GM21737 (cell line): ENCODE results near the gene XAGE1B.
"Not testable (repeated sequence)": the region's sequence is repeated elsewhere in the genome, so short reads cannot be mapped to it uniquely, and the experiment has no call there.

Source experiments
- ATAC-seq: cut with Tn5 transposase; IDR thresholded peaks from one replicate; pipeline ENCODE4 v1.9.1; 2021; ENCODE audit warnings: mild to moderate bottlenecking, moderate library complexity; ENCODE audit not compliant: unreplicated experiment

The XAGE1B gene

GRCh38 chrX:52516987-52517325, at the start of gene XAGE1B:
Gene XAGE1B, minus strand, starts transcription at chrX:52517063. Its CDS starts 1,536 bp downstream, at chrX:52515527.
- ATAC-seq, result not testable (repeated sequence)

DNA sequence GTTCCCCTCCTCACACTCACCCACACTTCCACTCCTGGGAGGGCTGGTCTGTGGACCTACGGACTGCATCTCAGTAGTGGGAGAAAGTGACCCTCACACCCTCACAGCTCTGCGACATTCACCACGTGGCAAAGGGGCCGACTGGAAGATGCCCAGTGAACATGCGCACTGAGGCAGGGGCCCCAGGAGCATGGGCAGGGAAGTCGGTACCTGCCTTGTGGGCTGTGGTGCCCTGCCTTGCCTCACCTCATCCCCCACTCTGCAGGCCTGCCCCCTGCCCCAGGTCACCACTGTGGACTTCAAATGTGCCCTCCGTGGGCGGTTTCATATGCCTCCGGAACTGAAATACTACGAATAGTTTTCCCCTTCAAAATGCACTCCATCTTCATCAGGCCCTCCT, 46.2 kb upstream of the XAGE1B start:
- ATAC-seq, result no peak

DNA sequence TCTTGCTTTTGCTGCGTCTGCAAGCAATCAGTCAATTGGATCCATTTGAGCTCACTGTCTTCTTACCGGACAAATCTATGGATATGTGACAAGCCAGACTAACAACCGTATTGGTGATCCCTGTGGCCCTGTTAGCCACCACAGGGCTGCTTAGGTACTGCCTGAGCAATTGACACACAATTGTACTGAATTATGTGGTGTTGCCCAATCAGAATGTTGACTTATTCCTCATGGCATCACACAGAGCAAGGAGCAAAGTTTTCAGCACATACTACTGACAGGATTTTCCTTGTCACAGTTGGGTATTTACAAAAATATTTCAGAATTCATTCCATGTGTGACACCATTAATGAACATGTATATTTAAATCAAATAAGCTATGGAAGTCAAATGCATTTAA, 41.3 kb upstream of the XAGE1B start:
- no peak for ATAC-seq

- no peak for ATAC-seq
Measured at GRCh38 chrX:52556741-52557140, 39.9 kb upstream of the XAGE1B start.

DNA sequence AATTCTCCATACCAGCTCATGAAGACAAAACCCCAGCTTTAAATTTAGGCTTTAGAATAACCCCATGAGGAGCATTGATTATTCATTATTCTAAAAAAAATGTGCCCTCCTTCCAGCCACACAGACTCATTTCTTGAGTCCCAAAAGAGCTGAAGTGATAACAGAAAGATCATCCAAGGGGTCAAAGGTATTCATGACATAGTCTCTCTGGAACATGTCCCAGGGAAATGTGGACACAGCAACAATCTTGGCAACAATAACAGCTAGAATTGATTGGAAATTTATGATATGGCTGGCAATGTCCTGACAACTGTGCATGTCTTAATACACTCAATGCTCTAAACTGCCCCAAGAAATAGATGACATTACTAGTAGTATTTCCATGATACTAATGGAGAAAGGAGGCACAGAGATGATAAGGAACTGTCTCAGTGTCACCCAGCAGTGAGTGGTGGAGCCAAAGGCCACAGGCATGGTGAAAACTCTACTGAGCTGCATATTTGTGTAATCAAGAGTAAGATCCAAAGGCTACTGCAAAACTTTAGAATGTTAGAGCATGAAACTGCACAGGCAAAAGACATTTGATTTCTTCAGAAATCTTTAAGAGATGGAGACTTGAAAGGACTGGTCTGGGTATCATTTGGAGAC, 37.3 kb upstream of the XAGE1B start:
- ATAC-seq, result no peak

DNA sequence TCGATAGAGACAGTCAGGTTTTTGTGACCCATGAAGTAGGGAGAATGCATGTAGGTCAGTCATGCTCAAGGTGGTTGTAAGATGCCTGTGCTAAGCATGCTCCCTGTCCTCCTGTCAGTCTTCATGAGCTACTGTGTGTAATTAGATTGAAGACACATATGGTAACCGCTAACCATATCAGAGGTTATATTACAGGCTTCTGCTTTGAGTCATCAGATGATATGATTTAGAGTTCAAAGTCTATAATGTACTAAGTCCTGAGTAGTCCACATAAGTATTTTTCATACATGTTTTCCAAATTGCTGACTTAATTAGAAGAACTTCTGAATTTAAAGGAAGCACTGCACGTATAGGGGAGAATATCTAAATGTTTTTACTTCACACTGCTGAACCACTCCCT, 31.9 kb upstream of the XAGE1B start:
- not testable (repeated sequence) for ATAC-seq

GRCh38 chrX:52544147-52544840, 27.4 kb upstream of the XAGE1B start:
- no peak for ATAC-seq

GRCh38 chrX:52542311-52542710, 25.4 kb upstream of the XAGE1B start:
- ATAC-seq, result no peak

DNA sequence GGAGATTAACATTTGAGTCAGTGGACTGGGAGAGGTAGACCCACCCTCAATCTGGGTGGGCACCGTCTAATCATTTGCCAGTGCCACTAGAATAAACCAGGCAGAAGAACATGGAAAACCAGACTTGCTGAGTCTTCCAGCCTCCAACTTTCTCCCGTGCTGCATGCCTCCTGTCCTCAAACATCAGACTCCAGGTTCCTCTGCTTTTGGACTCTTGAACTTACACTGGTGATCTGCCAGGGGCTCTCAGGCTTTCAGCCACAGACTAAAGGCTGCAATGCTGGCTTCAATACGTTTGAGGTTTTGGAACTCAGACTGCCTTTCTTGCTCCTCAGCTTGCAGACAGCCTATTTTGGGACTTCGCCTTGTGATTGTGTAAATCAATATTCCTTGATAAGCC, 24.2 kb upstream of the XAGE1B start:
- ATAC-seq, result not testable (repeated sequence)

DNA sequence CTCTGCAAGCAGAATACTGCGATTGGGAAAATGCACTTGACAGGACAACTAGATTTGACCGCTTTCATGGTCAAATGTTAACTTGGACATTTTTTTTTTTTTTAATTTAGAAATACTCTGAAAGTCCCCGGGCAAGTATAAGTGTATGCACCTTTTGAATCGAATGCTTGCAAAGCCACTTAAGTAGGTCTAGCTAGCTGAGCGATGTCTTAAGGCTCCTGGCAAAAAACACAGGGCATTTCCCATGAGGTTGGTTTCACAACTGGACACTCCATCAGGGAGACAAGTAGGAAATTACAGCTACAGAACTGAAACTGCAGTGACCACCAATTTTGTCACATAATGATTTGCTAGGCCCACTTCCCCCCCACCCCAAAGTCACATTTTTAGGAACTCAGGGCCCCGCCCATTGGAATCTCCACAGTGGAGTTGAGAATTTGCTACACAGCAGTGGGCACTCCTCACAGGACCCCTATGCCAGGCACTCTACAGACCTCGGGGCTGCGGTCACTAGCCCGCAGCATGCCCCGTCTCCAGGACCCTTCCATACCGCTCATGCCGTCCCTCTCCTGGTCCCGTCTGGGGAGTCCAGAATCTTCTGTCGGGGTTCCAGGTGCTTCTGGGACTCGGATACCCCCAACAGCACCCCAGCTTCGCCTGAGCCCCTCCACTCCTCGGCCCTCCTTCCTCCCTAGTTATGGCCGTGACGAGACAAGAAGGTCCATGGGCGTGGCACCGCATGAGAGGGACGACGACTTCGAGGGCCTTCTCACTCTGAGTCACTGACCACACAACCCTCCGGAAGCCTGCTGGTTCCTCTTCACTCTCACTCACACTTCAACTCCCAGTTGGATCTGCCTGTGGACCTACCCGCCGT, 515 bp downstream of the XAGE1B start:
- not testable (repeated sequence) for ATAC-seq

GRCh38 chrX:52511126-52511525, 5.7 kb downstream of the XAGE1B start:
- ATAC-seq, result not testable (repeated sequence)

DNA sequence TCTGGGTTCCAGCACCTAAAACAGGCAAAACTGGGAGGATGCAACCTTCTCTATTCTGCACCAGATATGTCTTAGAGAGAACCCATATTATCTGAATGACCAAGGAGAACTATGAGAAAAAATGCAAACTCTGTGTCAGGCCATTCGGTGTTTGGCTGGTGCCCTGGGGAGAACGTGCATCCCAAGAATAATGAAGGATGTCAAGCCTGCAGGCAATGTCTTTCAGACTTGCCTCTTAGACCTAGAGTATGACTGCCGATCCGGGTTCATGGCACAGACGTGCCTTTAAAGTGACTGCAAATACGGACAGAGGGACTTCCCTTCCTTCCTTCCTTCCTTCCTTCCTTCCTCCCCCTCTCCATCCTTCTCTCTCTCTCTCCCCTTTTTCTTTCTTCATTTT, 6.9 kb downstream of the XAGE1B start:
- no peak for ATAC-seq

DNA sequence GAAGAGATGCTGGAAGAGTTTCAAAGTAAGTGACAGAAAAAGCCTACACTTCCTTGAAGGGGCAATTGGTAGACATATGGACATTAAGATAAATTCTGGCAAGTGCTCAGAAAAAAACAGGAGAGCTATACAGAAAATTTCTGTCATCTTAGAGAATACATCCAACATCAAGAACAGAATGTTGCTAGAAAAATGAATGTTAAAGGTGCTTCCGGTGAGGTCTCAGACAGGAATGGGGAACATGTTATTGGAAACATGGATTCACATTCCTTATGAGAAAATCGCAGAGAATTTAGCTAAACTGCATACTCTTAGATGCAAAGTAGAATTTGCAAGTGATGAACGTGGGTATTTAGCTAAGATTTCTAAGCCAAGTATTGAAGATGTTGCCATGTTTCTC, 9.5 kb downstream of the XAGE1B start:
- no peak for ATAC-seq

DNA sequence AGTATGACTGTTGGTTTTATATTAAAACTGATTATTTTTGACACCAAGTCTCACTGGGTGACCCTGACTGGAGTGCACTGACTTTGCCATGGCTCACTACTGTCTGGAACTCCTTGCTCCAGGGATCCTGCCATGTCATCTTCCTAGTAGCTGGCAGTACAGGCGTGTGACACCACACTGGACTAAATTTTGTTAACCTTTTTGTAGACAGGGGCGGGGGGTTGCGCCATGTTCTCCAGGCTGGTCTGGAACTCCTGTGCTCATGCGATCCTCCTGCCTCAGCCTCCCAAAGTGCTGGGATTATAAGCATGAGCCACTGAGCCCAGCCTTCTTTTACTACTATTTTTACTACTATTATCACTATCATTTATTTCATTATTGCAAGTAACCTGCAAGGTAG, 12.3 kb downstream of the XAGE1B start:
- no peak for ATAC-seq

DNA sequence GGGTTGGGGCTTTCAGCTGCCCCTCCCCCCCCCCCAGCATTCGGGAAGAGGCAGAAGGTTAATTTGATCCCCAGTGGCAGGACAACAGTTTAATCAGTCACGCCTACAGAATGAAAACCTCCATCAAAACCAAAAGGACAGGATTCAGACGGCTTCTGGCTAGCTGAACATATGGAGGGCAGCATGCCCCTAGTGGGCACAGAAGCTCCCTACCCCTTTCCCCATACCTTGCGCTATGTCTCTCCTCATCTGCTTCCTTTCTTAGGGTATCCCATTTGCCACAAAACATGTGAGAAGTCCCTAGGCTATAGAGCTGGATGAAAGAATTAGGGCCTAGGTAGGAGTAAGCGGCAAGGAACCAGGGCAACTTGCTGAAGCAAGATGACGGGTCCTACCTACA, 15.5 kb downstream of the XAGE1B start:
- ATAC-seq, result not testable (repeated sequence)

- not testable (repeated sequence) for ATAC-seq
Measured at GRCh38 chrX:52496419-52496772, 20.5 kb downstream of the XAGE1B start.

DNA sequence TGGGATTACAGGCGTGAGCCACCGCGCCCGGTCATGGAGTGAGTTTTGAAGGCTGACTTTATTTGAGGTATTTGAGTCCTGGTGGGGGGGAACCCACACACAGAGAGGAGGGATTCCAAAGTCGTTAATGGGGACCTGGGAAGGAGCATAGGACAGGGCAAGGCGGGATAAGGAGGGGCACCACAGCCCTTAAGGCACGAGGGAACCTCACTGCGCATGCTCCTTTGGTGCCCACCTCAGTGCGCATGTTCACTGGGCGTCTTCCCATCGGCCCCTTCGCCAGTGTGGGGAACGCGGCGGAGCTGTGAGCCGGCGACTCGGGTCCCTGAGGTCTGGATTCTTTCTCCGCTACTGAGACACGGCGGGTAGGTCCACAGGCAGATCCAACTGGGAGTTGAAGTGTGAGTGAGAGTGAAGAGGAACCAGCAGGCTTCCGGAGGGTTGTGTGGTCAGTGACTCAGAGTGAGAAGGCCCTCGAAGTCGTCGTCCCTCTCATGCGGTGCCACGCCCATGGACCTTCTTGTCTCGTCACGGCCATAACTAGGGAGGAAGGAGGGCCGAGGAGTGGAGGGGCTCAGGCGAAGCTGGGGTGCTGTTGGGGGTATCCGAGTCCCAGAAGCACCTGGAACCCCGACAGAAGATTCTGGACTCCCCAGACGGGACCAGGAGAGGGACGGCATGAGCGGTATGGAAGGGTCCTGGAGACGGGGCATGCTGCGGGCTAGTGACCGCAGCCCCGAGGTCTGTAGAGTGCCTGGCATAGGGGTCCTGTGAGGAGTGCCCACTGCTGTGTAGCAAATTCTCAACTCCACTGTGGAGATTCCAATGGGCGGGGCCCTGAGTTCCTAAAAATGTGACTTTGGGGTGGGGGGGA, 21.1 kb downstream of the XAGE1B start, which contains the start of gene XAGE1A:
Gene XAGE1A (plus strand): TSS at position 264 of the 874 bp plus-strand sequence. CDS start 1,554 bp downstream, outside the sequence.
- ATAC-seq, result not testable (repeated sequence)

DNA sequence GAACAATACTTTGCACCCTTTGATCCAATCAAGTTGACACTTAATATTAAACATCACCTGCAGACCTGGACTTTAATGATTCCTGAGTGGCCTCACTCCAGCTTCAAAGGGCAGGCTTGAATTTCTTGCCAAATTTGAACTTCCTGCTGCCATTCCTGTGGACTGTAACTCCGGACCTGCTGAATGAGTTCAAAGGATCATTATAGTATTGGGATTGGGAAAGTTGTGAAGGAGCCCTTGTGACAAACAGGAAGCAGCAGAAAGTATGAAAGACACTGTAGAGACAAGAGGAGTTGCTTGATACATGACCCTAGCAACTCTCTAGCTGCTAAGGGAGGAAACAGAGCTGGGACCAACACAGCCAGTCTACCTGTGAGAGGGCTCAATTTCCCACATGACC, 45.6 kb downstream of the XAGE1B start:
- ATAC-seq, result not testable (repeated sequence)
